Neural progenitor cell (in vitro differentiated cells): ENCODE data around the gene CPNE2.

Experiments
- EZH2phosphoT487 ChIP-seq: fragments of 200-600 bp; sonication (generic); IDR thresholded peaks from 2 replicates; pipeline ENCODE4 v1.6.1; 2017; ENCODE audit warnings: antibody characterized with exemption
- TF ChIP-seq, protein P1 (sequence below): fragments of 200-600 bp; sonication (generic); IDR thresholded peaks from 2 replicates; pipeline ENCODE4 v1.5.1; 2017; ENCODE audit warnings: antibody characterized with exemption, mild to moderate bottlenecking

DNA sequence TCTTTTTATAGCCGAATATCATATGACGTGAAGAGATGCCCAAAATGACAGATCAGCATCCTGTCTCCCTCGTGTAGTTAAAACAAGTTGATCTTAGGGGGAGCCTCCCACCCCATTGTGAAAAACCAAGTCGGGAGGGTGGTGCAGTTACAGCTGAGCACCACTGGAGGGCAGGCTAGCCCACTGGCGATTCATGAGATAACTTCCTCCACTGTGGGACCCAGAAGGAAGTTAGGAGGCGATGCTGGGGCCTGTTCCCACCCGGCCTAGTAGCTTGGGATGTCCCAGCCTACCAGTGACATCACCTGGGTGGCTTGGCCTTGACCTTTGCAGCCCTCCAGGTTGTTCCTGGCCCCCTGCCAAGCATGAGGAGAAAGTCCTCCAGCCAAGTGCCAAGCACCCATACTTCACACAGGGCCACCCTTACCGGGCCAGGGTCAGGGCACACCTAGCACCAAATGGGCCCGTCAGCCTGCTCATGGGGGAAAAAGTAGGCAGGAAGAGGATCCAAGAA, 8.1 kb upstream of the CPNE2 start:
- TF ChIP-seq, protein P1, sequence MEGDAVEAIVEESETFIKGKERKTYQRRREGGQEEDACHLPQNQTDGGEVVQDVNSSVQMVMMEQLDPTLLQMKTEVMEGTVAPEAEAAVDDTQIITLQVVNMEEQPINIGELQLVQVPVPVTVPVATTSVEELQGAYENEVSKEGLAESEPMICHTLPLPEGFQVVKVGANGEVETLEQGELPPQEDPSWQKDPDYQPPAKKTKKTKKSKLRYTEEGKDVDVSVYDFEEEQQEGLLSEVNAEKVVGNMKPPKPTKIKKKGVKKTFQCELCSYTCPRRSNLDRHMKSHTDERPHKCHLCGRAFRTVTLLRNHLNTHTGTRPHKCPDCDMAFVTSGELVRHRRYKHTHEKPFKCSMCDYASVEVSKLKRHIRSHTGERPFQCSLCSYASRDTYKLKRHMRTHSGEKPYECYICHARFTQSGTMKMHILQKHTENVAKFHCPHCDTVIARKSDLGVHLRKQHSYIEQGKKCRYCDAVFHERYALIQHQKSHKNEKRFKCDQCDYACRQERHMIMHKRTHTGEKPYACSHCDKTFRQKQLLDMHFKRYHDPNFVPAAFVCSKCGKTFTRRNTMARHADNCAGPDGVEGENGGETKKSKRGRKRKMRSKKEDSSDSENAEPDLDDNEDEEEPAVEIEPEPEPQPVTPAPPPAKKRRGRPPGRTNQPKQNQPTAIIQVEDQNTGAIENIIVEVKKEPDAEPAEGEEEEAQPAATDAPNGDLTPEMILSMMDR, result peak; percentile 94
- TF ChIP-seq EZH2phosphoT487, result no peak
